Astrocyte of the spinal cord (primary cell): ENCODE results near the gene GNL2.
"Not testable (repeated sequence)": the region's sequence is repeated elsewhere in the genome, so short reads cannot be mapped to it uniquely, and the experiment has no call there.

Experiments used
- DNase-seq: peaks from one replicate; pipeline ENCODE4 v3.0.0; 2011; ENCODE audit warnings: low read depth, low spot score
- H3K4me3 ChIP-seq: 2 replicates; pipeline ENCODE4 v1.5.1; 2011; ENCODE audit warnings: low read depth, mild to moderate bottlenecking, low read length, moderate library complexity
- in situ Hi-C: cut with HindIII; loops from 2 replicates; pipeline ENCODE4 v1.10.0; 2017; ENCODE audit warnings: low sequenced_read_pairs
- TF ChIP-seq, protein P1 (sequence below): IDR thresholded peaks from 2 replicates; pipeline ENCODE4 v1.5.1; 2012; ENCODE audit warnings: low read depth, mild to moderate bottlenecking, low read length, inconsistent platforms

The GNL2 gene

DNA sequence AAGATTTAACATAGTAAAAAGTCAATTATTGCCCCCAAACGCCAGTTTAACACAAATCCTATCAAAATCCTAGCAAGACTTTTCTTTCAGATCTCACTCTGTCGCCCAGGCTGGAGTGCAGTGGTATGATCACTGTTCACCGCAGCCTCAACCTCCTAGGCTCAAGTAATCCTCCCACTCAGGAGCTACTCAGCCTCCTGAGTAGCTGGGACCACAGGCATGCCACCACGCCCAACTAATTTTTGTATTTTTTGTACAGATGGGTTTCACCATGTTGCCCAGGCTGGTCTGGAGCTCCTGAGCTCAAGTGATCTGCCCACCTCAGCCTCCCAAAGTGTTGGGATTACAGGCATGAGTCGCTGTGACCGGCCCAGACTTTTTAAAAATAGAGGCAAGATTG is 46.4 kb downstream of the GNL2 start:
- TF ChIP-seq, protein P1, sequence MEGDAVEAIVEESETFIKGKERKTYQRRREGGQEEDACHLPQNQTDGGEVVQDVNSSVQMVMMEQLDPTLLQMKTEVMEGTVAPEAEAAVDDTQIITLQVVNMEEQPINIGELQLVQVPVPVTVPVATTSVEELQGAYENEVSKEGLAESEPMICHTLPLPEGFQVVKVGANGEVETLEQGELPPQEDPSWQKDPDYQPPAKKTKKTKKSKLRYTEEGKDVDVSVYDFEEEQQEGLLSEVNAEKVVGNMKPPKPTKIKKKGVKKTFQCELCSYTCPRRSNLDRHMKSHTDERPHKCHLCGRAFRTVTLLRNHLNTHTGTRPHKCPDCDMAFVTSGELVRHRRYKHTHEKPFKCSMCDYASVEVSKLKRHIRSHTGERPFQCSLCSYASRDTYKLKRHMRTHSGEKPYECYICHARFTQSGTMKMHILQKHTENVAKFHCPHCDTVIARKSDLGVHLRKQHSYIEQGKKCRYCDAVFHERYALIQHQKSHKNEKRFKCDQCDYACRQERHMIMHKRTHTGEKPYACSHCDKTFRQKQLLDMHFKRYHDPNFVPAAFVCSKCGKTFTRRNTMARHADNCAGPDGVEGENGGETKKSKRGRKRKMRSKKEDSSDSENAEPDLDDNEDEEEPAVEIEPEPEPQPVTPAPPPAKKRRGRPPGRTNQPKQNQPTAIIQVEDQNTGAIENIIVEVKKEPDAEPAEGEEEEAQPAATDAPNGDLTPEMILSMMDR: no peak
- no peak for DNase-seq
- no peak overlapping the region for H3K4me3 ChIP-seq
- in situ Hi-C loops: no loop called here

DNA sequence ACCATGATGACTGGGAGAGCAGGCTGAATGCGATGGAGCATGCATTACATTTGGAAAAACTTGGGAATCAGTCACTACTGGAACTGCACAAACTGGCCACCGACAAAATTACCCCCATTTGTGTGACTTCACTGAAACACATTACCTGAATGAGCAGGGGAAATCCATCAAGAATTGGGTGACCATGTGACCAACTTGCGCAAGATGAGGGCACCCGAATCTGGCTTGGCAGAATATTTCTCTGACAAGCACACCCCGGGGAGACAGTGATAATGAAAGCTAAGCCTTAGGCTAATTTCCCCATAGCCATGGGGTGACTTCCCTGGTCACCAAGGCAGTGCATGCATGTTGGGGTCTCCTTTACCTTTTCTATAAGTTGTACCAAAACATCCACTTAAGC is 50.7 kb downstream of the GNL2 start:
- DNase-seq: no peak
- no peak overlapping the region for H3K4me3 ChIP-seq
- in situ Hi-C loops: no loop called here
- TF ChIP-seq, protein P1: no peak

DNA sequence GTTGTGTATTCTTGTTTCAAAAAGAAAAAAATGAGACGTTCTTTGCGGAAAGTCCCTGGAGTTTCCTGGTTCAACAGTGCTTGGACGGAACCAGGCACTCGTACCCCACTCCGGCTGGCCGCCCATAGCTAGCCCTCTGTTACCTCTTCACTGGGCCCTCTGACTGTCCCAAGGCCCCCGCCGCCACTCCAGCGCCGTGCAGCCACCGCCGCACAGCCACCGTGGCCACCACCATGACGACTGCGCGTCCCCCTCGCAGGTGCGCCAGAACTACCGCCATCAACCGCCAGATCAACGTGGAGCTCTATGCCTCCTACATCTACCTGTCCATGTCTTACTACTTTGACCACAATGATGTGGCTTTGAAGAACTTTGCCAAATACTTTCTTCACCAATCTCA is 51.2 kb downstream of the GNL2 start:
- H3K4me3 ChIP-seq: no peak overlapping the region
- in situ Hi-C loops: no loop called here
- DNase-seq: no peak
- TF ChIP-seq, protein P1: no peak

DNA sequence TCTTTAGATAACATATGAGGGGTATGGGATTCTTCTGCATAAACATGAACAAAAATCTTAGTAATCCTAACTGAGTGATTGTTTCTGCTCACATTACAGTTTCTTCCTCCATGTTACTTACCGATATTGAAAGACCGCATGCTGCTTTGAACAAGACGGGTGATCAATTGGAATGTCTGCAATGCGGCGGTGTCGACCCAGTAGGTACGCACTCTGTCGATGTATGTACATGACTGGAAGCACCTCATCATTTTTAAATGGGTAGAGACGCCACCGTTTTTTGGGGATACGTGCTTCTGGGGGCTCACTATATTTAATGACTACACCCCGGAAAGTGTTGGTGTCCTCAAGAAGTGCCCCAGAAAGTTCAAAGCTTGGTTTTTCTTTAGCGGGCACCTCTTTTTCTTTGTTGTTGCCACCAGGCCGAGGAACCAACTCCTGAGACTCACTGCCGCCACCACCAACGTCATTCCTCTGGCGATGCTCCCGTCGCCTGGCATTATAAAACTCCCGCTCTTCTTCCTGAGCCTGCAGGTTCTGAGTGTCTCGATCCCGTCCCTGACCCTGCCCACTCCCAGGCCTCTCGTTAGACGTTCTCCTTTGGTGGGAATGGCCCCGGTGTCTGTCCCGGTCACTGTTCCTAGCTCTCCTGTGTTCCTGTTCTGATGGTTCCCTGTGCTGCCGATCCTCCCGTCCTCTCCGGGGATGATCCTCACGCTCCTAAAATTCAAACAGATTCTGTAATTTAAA is 55.5 kb downstream of the GNL2 start:
- DNase-seq: no peak
- TF ChIP-seq, protein P1: no peak
- H3K4me3 ChIP-seq: no peak overlapping the region
- in situ Hi-C loops: no loop called here

DNA sequence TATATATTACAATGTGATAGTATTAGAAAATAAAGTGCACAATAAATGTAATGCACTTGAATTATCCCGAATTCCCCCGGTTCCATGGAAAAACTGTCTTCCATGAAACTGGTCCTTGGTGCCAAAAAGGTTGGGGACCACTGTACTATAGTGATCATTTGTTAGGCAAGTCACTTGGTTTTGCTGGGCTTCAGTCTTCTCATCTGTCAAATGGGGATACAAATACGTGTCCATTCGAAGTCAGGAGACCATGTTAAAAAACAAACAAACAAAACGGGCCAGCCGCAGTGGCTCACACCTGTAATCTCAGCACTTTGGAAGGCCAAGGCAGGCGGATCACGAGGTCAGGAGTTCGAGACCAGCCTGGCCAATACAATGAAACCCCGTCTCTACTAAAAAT is 56.6 kb downstream of the GNL2 start:
- H3K4me3 ChIP-seq, DNase-seq, in situ Hi-C loops: not testable (repeated sequence)

DNA sequence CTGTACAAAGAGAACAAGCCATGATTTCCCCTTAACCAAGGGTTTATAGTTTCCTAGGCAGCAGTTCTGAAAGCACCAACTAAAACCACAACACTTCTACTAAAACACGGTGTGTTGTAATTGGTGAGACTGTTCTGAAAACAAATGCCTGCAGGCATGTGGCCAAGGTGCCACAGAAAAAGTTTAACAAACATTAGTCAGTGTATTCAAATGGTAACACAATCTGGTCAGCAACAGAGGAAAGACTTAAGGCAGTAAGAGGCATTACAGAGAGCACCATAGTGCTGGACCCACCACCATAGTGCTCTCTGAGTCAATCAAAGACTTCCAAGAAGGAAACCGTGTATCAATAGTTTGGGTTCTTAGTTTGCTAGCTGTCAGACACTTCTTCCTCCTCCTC is 58.4 kb downstream of the GNL2 start:
- in situ Hi-C loops: no loop called here
- DNase-seq: peak; percentile 73
- TF ChIP-seq, protein P1: no peak
- H3K4me3 ChIP-seq: no peak overlapping the region

DNA sequence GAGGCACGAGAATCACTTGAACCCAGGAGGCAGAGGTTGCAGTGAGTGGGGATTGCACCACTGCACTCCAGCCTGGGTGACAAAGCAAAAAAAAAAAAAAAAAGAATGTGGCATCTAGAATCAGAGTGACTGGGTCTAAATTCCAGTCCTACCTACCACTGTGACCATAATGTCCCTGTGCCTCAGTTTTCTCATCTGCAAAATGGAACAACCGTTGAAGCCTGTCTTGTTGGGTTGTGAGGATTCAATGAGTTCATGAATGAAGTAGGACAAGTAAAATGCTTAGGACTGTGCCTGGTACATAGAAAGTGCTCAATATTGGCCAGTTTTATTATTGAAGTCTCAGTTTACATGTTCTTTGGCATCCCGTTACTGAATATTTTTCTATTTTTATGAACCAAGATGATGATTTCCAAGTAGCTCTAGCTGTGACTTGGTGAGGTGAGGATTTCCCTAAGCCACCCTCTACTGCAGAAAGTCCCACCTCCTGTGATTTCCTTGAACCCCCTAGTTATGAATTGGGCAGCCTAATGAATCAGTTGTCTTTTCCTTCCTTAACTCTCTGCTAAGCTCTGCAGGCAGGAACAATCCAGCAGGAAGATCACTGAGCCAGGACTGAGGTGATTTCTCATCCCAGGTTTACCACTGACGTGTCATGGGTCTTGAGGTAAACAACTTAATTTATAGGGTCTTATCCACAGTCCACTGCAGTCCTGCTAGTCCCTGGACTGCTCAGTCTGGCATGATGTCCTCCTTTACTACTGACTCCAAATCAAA is 62.2 kb downstream of the GNL2 start:
- TF ChIP-seq, protein P1: no peak
- in situ Hi-C loops: no loop called here
- H3K4me3 ChIP-seq: no peak overlapping the region
- no peak for DNase-seq

DNA sequence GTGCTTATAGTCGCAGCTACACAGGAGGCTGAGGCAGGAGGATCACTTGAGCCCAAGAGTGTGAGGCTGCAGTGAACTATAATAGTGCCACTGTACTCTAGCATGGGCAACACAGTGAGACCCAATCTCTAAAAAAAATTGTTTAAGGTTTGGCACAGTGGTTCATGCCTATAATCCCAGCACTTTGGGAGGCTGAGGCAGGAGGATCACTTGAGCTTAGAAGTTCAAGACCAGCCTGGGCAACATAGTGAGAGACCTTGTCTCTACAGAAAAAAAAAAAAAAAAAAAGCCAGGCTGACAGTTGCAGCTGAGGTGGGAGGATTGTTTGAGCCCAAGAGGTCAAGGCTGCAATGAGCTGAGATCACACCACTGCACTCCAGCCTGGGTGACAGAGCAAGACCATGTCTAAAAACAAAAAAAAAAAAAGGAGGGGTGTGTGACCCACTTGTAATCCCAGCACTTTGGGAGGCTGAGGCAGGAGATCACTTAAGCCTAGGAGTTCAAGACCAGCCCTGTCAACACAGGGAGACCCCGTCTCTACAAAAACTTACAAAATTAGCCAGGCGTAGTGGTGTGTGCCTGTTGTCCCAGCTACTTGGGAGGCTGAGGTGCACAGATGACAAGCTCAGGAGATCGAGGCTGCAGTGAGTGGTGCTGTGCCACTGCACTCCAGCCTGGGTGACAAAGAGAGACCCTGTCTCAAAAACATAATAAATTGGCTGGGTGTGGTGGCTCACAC is 63.1 kb downstream of the GNL2 start:
- DNase-seq, H3K4me3 ChIP-seq, in situ Hi-C loops: not testable (repeated sequence)

DNA sequence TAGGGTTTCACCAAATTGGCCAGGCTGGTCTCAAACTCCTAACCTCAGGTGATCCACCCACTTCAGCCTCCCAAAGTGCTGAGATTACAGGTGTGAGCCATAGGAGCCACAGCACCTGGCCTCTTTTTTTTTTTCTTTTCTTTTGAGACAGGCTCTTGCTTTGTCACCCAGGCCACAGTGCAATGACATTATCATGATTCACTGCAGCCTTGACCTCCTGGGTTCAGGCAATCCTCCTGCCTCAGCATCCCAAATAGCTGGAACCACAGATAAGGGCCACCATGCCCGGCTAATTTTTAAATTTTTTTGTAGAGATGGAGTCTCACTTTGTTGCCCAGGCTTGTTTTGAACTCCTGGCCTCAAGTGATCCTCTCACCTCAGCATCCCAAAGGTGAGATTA is 65.8 kb downstream of the GNL2 start:
- DNase-seq, in situ Hi-C loops, H3K4me3 ChIP-seq: not testable (repeated sequence)
